DND-41 (cell line): ENCODE results near the gene CPXM1.

ENCODE experiments used
- CTCF ChIP-seq: IDR thresholded peaks from 2 replicates; pipeline ENCODE4 v1.5.1; 2012; ENCODE audit warnings: borderline replicate concordance, low read length, moderate library complexity, mild to moderate bottlenecking; ENCODE audit not compliant: poor library complexity, severe bottlenecking; ENCODE audit errors: extremely low read depth
- EZH2 ChIP-seq: IDR thresholded peaks from 3 replicates; pipeline ENCODE4 v1.6.1; 2012; ENCODE audit warnings: borderline replicate concordance, low read depth, mild to moderate bottlenecking, moderate library complexity, low read length, inconsistent platforms; ENCODE audit not compliant: severe bottlenecking

- TF ChIP-seq CTCF (no peak), EZH2 (no peak)
These were observed 51.7 kb downstream of the CPXM1 start for GRCh38 chr20:2748551-2749342.
